Measurements from ENCODE around the gene NAPA.

The NAPA gene

GRCh38 chr19:47445937-47446402 lies 68.9 kb downstream of the NAPA start:
- peak overlapping the region; percentile 4 for H3K4me3 ChIP-seq (ENCODE audit: insufficient read depth, low read depth, low read length, poor library complexity, severe bottlenecking)
- DNase-seq: peak; percentile 35 to 49 (median 40)
- H3K27me3 ChIP-seq (replicated peaks; ENCODE audit: control insufficient read depth, insufficient read depth, low read length, poor library complexity, severe bottlenecking): peaks cover 31% of the 10 kb centered on the region
- no peaks in the 10 kb centered on the region for H3K36me3 ChIP-seq (ENCODE audit: control insufficient read depth, insufficient read depth, low read length)
- no peaks in the 10 kb centered on the region for H3K9me3 ChIP-seq (ENCODE audit: control insufficient read depth, low read length)
- no peak overlapping the region for H3K27ac ChIP-seq (ENCODE audit: insufficient read depth, low read length, poor library complexity, severe bottlenecking)
- peaks cover 45% of the 10 kb centered on the region for H3K4me1 ChIP-seq (ENCODE audit: control insufficient read depth, insufficient read depth, low read length, poor library complexity, severe bottlenecking)

GRCh38 chr19:47445527-47445926 lies 69.3 kb downstream of the NAPA start:
- Histone ChIP-seq H3K4me1 (ENCODE audit: control insufficient read depth, insufficient read depth, low read length, poor library complexity, severe bottlenecking) (peaks cover 45% of the 10 kb centered on the region), H3K4me3 (ENCODE audit: insufficient read depth, low read depth, low read length, poor library complexity, severe bottlenecking) (peak overlapping the region; percentile 4), H3K27ac (ENCODE audit: insufficient read depth, low read length, poor library complexity, severe bottlenecking) (no peak overlapping the region), H3K36me3 (ENCODE audit: control insufficient read depth, insufficient read depth, low read length) (no peaks in the 10 kb centered on the region), H3K9me3 (ENCODE audit: control insufficient read depth, low read length) (no peaks in the 10 kb centered on the region), H3K27me3 (replicated peaks; ENCODE audit: control insufficient read depth, insufficient read depth, low read length, poor library complexity, severe bottlenecking) (peaks cover 31% of the 10 kb centered on the region)
- DNase-seq: no peak

- no peak overlapping the region for H3K4me3 ChIP-seq (ENCODE audit: insufficient read depth, low read depth, low read length, poor library complexity, severe bottlenecking)
- H3K9me3 ChIP-seq (ENCODE audit: control insufficient read depth, low read length): no peaks in the 10 kb centered on the region
- H3K36me3 ChIP-seq (ENCODE audit: control insufficient read depth, insufficient read depth, low read length): no peaks in the 10 kb centered on the region
- H3K27ac ChIP-seq (ENCODE audit: insufficient read depth, low read length, poor library complexity, severe bottlenecking): no peak overlapping the region
- DNase-seq: peak in 1 of 3 donors; percentile 19
- H3K27me3 ChIP-seq (replicated peaks; ENCODE audit: control insufficient read depth, insufficient read depth, low read length, poor library complexity, severe bottlenecking): peaks cover 31% of the 10 kb centered on the region
- peaks cover 45% of the 10 kb centered on the region for H3K4me1 ChIP-seq (ENCODE audit: control insufficient read depth, insufficient read depth, low read length, poor library complexity, severe bottlenecking)
Observed at GRCh38 chr19:47444388-47444821, 70.5 kb downstream of the NAPA start.

GRCh38 chr19:47443331-47443730 lies 71.5 kb downstream of the NAPA start:
- no peaks in the 10 kb centered on the region for H3K9me3 ChIP-seq (ENCODE audit: control insufficient read depth, low read length)
- no peak overlapping the region for H3K4me3 ChIP-seq (ENCODE audit: insufficient read depth, low read depth, low read length, poor library complexity, severe bottlenecking)
- no peak overlapping the region for H3K27ac ChIP-seq (ENCODE audit: insufficient read depth, low read length, poor library complexity, severe bottlenecking)
- H3K4me1 ChIP-seq (ENCODE audit: control insufficient read depth, insufficient read depth, low read length, poor library complexity, severe bottlenecking): peaks cover 45% of the 10 kb centered on the region
- no peaks in the 10 kb centered on the region for H3K36me3 ChIP-seq (ENCODE audit: control insufficient read depth, insufficient read depth, low read length)
- peaks cover 31% of the 10 kb centered on the region for H3K27me3 ChIP-seq (replicated peaks; ENCODE audit: control insufficient read depth, insufficient read depth, low read length, poor library complexity, severe bottlenecking)
- no peak for DNase-seq

GRCh38 chr19:47438793-47439220 lies 76.1 kb downstream of the NAPA start:
- Histone ChIP-seq H3K9me3 (ENCODE audit: control insufficient read depth, low read length) (no peaks in the 10 kb centered on the region), H3K4me3 (ENCODE audit: insufficient read depth, low read depth, low read length, poor library complexity, severe bottlenecking) (no peak overlapping the region), H3K27ac (ENCODE audit: insufficient read depth, low read length, poor library complexity, severe bottlenecking) (no peak overlapping the region), H3K27me3 (replicated peaks; ENCODE audit: control insufficient read depth, insufficient read depth, low read length, poor library complexity, severe bottlenecking) (peaks cover 15% of the 10 kb centered on the region), H3K4me1 (ENCODE audit: control insufficient read depth, insufficient read depth, low read length, poor library complexity, severe bottlenecking) (peaks cover 3% of the 10 kb centered on the region), H3K36me3 (ENCODE audit: control insufficient read depth, insufficient read depth, low read length) (no peaks in the 10 kb centered on the region)
- no peak for DNase-seq

Measured in effector memory CD4-positive, alpha-beta T cell (primary cell).